Measurements from ENCODE around the gene BRSK1. TPM values are rescaled to one million over a fixed set of nuclear protein-coding genes. Genes with fewer than 3 reads are reported as not detected.

The BRSK1 gene
- total and polyA plus RNA-seq, 10 of the 15 experiments (the other 5 are each of a cell fraction or from before 2014, with no cell fraction given): 0.03 to 0.76 (median 0.25) TPM; not detected in 4

DNA sequence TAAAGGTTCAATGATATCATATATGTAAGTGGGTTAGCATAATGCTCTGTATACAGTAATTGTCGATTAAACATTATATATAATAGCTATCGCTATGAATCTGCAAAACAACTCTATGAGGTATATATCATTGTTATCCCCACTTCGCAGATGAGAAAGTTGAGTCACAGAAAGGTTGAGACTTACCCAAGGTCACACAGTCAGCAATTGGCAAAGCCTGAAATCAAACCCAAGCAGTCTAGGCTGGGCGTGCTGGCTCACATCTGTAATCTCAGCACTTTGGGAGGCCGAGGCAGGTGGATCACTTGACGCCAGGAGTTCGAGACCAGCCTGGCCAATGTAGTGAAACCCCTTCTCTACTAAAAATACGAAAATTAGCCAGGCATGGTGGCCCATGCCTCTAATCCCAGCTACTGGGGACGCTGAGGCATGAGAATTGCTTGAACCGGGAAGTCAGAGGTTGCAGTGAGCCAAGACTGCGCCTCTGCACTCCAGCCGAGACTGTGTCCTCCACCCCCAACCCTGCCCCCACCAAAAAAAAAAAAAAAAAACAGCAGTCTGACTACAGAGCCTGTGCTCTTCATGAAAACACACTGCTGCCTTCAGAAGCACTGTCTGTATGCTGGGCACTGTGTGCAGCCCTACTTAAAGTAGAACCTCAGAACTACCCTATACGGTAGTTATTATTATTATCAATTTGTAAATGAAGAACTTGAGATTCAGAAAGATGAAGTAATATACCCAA, 5.2 kb upstream of the BRSK1 start:
- no peaks in the 10 kb centered on the region for H4K20me1 ChIP-seq (ENCODE audit: control insufficient read depth, insufficient read depth)
- POLR2A ChIA-PET: interaction anchor here (0.7 to 6.1 kb wide), 3 partner anchors 9 to 23 kb away, joined by 3 to 86 read pairs (median 39); partner anchors contain the start of gene PPP6R1
- SMC1A ChIA-PET (ENCODE audit: uncharacterized antibody, unreplicated experiment): interaction anchor here (1.7 to 7.6 kb wide), 3 partner anchors 13 to 23 kb away, joined by 7 to 68 read pairs (median 25); partner anchors contain the start of gene PPP6R1
- CTCF ChIA-PET: interaction anchor here (1.2 to 1.3 kb wide), 2 partner anchors 19 to 23 kb away, joined by 3 to 6 read pairs; no protein-coding TSS in a partner anchor
- no peak for FAIRE-seq
- H3K9me3 ChIP-seq (replicated peaks; ENCODE audit: control insufficient read depth, insufficient read depth, low read length): no peaks in the 10 kb centered on the region; the same call in 2 of the 3 replicates
- DNase-seq (ENCODE audit: low read depth, low spot score): no peak
- H3K27ac ChIP-seq (ENCODE audit: control insufficient read depth, insufficient read depth): no peak overlapping the region
- ATAC-seq: no peak
- peak overlapping the region; percentile 86 for H3K4me2 ChIP-seq (ENCODE audit: control insufficient read depth, insufficient read depth)
- H3K4me1 ChIP-seq (ENCODE audit: control insufficient read depth, insufficient read depth, low read length): peaks cover 42% of the 10 kb centered on the region
- no peaks in the 10 kb centered on the region; the same call in 1 of the 2 replicates for H3K79me2 ChIP-seq (ENCODE audit: control insufficient read depth, insufficient read depth, low read length)
- no peak overlapping the region; the same call in 1 of the 2 replicates for H3K9ac ChIP-seq (ENCODE audit: control insufficient read depth, insufficient read depth, low read length)
- H2AFZ ChIP-seq (ENCODE audit: control insufficient read depth, low read depth, low read length): no peak overlapping the region
- no peak for TF ChIP-seq NBN (IDR thresholded peaks at IDR 0.05)
- no peak for TF ChIP-seq CHD4 (IDR thresholded peaks at IDR 0.05)
- TF ChIP-seq, protein P1, sequence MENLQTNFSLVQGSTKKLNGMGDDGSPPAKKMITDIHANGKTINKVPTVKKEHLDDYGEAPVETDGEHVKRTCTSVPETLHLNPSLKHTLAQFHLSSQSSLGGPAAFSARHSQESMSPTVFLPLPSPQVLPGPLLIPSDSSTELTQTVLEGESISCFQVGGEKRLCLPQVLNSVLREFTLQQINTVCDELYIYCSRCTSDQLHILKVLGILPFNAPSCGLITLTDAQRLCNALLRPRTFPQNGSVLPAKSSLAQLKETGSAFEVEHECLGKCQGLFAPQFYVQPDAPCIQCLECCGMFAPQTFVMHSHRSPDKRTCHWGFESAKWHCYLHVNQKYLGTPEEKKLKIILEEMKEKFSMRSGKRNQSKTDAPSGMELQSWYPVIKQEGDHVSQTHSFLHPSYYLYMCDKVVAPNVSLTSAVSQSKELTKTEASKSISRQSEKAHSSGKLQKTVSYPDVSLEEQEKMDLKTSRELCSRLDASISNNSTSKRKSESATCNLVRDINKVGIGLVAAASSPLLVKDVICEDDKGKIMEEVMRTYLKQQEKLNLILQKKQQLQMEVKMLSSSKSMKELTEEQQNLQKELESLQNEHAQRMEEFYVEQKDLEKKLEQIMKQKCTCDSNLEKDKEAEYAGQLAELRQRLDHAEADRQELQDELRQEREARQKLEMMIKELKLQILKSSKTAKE (IDR thresholded peaks at IDR 0.05; ENCODE audit: low read depth, poor library complexity, severe bottlenecking): no peak
- no peak for TF ChIP-seq BRCA1 (IDR thresholded peaks at IDR 0.05; ENCODE audit: low read depth, low read length)
- no peak for TF ChIP-seq TCF7 (IDR thresholded peaks at IDR 0.05; ENCODE audit: borderline replicate concordance)
- TF ChIP-seq REST (IDR thresholded peaks at IDR 0.05; ENCODE audit: low read depth, low read length): no peak
- TF ChIP-seq RFX5 (IDR thresholded peaks at IDR 0.05; ENCODE audit: low read depth, low read length): no peak
- no peak for TF ChIP-seq CREB1 (IDR thresholded peaks at IDR 0.05; ENCODE audit: low read depth)
- TF ChIP-seq NKRF (conservative IDR thresholded peaks at IDR 0.05): no peak
- in situ Hi-C loops (cut with MboI): no loop called here
- intact Hi-C loops (cut with micrococcal nuclease; ENCODE audit: unreplicated experiment): no loop called here
- no peaks in the 10 kb centered on the region; a peak in 1 of 4 replicates for H3K36me3 ChIP-seq (ENCODE audit: control insufficient read depth in 2 of 2, insufficient read depth in 2 of 2, low read length in 1 of 2)
- H3K4me3 ChIP-seq: no peak overlapping the region
- no peaks in the 10 kb centered on the region; a peak in 1 of 4 replicates for H3K27me3 ChIP-seq (replicated peaks in 1 of 2; ENCODE audit: control insufficient read depth in 2 of 2, insufficient read depth in 2 of 2, low read length in 1 of 2)
- 82% methylated on average over 12 of the region's 13 CpGs for WGBS (ENCODE audit: insufficient coverage, insufficient replicate concordance, low lambda C conversion rate, missing lambda C conversion rate)
- no TSS peak for BruUV-seq (replicated peaks)
- RAD21 ChIA-PET (ENCODE audit: unreplicated experiment): interaction anchor here (3.8 kb wide), 1 partner anchor 23 kb away, joined by 46 read pairs; no protein-coding TSS in a partner anchor
